ENCODE results near the gene IGF2BP2.
"Not testable (repeated sequence)": the region's sequence is repeated elsewhere in the genome, so short reads cannot be mapped to it uniquely, and the experiment has no call there.

Gene IGF2BP2

DNA sequence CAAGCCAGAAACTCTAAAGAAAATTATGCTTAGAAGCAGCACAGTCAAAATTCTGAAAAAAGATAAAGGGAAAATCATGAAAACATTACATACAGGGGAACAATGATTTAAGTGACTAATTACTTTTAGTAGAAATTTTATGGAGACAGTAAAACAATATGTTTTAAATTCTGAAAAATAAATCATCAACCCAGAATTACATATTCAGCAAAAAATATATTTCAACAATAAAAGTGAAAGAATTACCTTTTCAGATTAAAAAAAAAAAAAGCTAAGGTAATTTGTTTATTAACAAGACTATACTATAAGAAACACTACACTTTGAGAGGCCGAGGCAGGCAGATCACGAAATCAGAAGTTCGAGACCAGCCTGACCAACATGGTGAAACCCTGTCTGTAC is 32.4 kb upstream of the IGF2BP2 start:
- Histone ChIP-seq H3K4me1 (ENCODE audit: control insufficient read depth in 1 of 2, insufficient read depth in 1 of 2, low read depth in 1 of 2, low read length in 1 of 2) (no peaks in the 10 kb centered on the region), H3K4me3 (ENCODE audit: low read depth in 1 of 2, low read length in 1 of 2) (no peak overlapping the region), H3K36me3 (no peaks in the 10 kb centered on the region), H3K27me3 (no peaks in the 10 kb centered on the region), H3K9me3 (no peaks in the 10 kb centered on the region), H3K27ac (no peak overlapping the region)
- TF ChIP-seq, protein P1, sequence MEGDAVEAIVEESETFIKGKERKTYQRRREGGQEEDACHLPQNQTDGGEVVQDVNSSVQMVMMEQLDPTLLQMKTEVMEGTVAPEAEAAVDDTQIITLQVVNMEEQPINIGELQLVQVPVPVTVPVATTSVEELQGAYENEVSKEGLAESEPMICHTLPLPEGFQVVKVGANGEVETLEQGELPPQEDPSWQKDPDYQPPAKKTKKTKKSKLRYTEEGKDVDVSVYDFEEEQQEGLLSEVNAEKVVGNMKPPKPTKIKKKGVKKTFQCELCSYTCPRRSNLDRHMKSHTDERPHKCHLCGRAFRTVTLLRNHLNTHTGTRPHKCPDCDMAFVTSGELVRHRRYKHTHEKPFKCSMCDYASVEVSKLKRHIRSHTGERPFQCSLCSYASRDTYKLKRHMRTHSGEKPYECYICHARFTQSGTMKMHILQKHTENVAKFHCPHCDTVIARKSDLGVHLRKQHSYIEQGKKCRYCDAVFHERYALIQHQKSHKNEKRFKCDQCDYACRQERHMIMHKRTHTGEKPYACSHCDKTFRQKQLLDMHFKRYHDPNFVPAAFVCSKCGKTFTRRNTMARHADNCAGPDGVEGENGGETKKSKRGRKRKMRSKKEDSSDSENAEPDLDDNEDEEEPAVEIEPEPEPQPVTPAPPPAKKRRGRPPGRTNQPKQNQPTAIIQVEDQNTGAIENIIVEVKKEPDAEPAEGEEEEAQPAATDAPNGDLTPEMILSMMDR (IDR thresholded peaks at IDR 0.05): no peak

DNA sequence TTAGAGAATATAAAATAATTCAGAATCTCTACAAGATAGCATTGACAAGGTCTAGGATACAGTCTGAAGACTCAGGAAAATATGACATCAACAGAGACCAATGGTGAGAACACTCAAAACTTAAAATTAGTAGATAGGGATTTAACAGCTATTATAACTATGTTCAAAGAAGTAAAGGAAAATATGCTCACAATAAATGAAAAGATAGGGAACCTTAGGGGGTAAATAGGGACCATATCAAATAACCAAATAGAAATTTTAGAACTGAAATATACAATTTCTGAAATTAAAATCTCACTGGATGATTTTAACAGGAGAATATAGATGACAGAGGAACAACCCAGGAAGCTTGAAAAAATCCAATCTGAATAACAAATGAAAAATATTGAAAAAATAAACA is 31.8 kb upstream of the IGF2BP2 start:
- no peak overlapping the region for H3K4me3 ChIP-seq (ENCODE audit: low read depth in 1 of 2, low read length in 1 of 2)
- no peaks in the 10 kb centered on the region for H3K27me3 ChIP-seq
- no peaks in the 10 kb centered on the region for H3K36me3 ChIP-seq
- H3K9me3 ChIP-seq: no peaks in the 10 kb centered on the region
- H3K4me1 ChIP-seq (ENCODE audit: control insufficient read depth in 1 of 2, insufficient read depth in 1 of 2, low read depth in 1 of 2, low read length in 1 of 2): no peaks in the 10 kb centered on the region
- TF ChIP-seq, protein P1 (IDR thresholded peaks at IDR 0.05): no peak
- no peak overlapping the region for H3K27ac ChIP-seq

DNA sequence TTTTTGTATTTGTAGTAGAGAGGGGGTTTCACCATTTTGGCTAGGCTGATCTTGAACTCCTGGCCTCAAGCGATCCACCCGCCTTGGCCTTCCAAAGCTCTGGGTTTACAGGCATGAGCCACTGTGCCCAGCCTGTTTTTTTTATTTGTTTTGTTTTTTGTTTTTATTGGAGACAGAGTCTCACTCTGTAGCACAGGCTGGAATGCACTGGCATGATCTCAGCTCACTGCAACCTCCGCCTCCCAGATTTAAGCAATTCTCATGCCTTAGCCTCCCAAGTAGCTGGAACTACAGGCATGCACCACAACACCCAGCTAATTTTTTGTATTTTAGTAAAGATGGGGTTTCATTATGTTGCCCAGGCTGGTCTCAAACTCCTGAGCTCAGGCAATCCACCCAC is 28.9 kb upstream of the IGF2BP2 start:
- not testable (repeated sequence) for H3K27me3 ChIP-seq; H3K36me3 ChIP-seq; H3K9me3 ChIP-seq; H3K4me3 ChIP-seq (ENCODE audit: low read depth in 1 of 2, low read length in 1 of 2); H3K27ac ChIP-seq; H3K4me1 ChIP-seq (ENCODE audit: control insufficient read depth in 1 of 2, insufficient read depth in 1 of 2, low read depth in 1 of 2, low read length in 1 of 2)

DNA sequence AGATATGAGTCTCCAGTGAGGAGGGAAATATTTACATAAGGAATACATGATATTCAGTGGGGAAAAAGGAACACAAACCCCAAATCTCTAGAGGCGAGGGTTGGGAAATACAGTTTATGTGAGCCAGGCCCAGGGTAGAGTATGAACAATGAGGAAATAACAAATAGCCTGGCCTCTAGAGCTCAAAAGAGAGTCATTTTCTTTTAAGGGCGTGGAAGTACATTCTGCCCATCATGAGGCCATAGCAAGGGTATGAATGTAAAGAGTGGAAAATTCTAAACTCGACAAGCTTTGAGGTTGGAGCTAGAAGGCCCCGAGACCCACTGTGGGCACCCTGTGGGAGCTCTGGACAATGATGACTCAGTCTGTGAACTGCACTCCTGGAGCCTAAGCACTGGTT is 27.8 kb upstream of the IGF2BP2 start:
- Histone ChIP-seq H3K9me3 (no peaks in the 10 kb centered on the region), H3K4me3 (ENCODE audit: low read depth in 1 of 2, low read length in 1 of 2) (no peak overlapping the region), H3K36me3 (no peaks in the 10 kb centered on the region), H3K4me1 (ENCODE audit: control insufficient read depth in 1 of 2, insufficient read depth in 1 of 2, low read depth in 1 of 2, low read length in 1 of 2) (no peaks in the 10 kb centered on the region), H3K27me3 (no peaks in the 10 kb centered on the region), H3K27ac (no peak overlapping the region)
- TF ChIP-seq, protein P1 (IDR thresholded peaks at IDR 0.05): no peak

DNA sequence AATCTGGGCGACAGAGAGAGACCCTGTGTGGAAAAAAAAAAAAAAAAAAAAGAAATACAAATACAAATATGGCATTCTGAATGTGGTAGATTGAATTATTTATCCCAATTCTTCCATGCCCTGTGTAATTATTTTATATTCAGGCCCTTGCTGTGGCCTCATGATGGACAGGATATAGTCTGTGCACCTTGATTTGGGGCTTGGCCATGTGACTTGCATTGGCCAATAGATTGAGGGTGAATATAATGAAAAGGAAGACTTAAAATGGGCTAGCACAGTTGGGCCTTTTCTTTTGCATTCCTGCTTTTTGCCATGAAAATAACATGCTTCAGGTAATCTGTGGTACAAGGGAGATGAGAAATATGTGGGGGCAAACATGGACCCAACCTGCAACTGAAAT is 27.1 kb upstream of the IGF2BP2 start:
- Histone ChIP-seq H3K36me3 (no peaks in the 10 kb centered on the region), H3K27ac (no peak overlapping the region), H3K4me3 (ENCODE audit: low read depth in 1 of 2, low read length in 1 of 2) (no peak overlapping the region), H3K27me3 (no peaks in the 10 kb centered on the region), H3K9me3 (no peaks in the 10 kb centered on the region), H3K4me1 (ENCODE audit: control insufficient read depth in 1 of 2, insufficient read depth in 1 of 2, low read depth in 1 of 2, low read length in 1 of 2) (no peaks in the 10 kb centered on the region)
- TF ChIP-seq, protein P1 (IDR thresholded peaks at IDR 0.05): no peak

DNA sequence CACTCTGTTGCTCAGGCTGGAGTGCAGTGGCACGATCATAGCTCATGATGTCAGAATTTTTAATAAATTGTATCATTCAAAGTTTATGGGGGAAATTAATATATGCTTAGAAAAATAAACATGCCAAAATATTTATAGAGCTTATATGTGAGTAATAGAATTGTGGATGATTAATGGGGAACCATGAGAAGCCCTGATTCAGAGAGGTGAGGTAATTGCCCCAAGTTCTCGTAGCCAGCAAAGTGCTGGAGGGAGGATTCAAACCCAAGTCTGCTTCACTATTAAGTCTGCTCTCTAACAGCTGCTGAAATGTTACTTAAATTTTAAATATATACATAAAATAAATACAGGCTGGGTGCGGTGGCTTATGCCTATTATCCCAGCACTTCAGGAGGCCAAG is 26.2 kb upstream of the IGF2BP2 start:
- no peaks in the 10 kb centered on the region for H3K9me3 ChIP-seq
- H3K4me3 ChIP-seq (ENCODE audit: low read depth in 1 of 2, low read length in 1 of 2): no peak overlapping the region
- TF ChIP-seq, protein P1 (IDR thresholded peaks at IDR 0.05): no peak
- H3K27me3 ChIP-seq: no peaks in the 10 kb centered on the region
- H3K4me1 ChIP-seq (ENCODE audit: control insufficient read depth in 1 of 2, insufficient read depth in 1 of 2, low read depth in 1 of 2, low read length in 1 of 2): no peaks in the 10 kb centered on the region
- H3K27ac ChIP-seq: no peak overlapping the region
- H3K36me3 ChIP-seq: no peaks in the 10 kb centered on the region

Data from neutrophil (primary cell).